ENCODE data around the gene CYP11A1. TPM values are rescaled to one million over a fixed set of nuclear protein-coding genes. Genes with fewer than 3 reads are reported as not detected.

The CYP11A1 gene
- total RNA-seq, 1 experiment from 2014 or later: 1.7 TPM

DNA sequence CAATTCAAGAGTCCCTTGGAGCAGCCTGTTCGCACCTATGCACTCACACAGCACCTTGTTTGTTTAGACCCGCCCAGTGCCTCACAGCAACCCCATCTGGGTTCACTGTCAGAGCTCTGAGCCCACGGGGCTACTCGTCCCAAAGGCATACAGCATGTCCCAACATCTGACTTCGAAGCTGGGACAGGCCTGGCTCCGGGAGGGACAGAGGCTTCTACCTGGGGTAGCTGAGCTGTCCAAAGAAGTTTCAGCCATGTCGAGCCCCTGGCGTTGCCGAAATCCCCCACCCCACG is 28.6 kb upstream of the CYP11A1 start:
- Histone ChIP-seq H3K79me1 (ENCODE audit: insufficient read depth, low read depth, low read length, poor library complexity, severe bottlenecking) (no peaks in the 10 kb centered on the region), H3T11ph (ENCODE audit: low read length) (no peak overlapping the region), H2AK5ac (ENCODE audit: insufficient read length, low read length) (no peak overlapping the region), H3K56ac (ENCODE audit: insufficient read length, low read depth, low read length) (no peak overlapping the region), H2BK20ac (ENCODE audit: low read depth, low read length, poor library complexity, severe bottlenecking) (no peak overlapping the region), H3K27me3 (ENCODE audit: insufficient read depth, low read length) (no peaks in the 10 kb centered on the region), H3K4me2 (ENCODE audit: insufficient read depth, insufficient read length, low read length) (no peak overlapping the region), H3K4me1 (ENCODE audit: insufficient read depth, low read length) (peaks cover 4% of the 10 kb centered on the region; the same call in 1 of the 2 replicates), H2BK15ac (ENCODE audit: low read depth, low read length) (no peak overlapping the region), H3K18ac (ENCODE audit: insufficient read length, low read depth, low read length) (no peak overlapping the region), H2BK12ac (ENCODE audit: insufficient read length, low read depth, low read length) (no peak overlapping the region), H2AFZ (ENCODE audit: low read length) (no peak overlapping the region), H3K9me3 (ENCODE audit: control insufficient read depth, low read depth, low read length) (no peaks in the 10 kb centered on the region), H3K23ac (ENCODE audit: insufficient read length, low read depth, low read length) (no peak overlapping the region), H2BK5ac (ENCODE audit: insufficient read length, low read length) (no peak overlapping the region), H2BK120ac (ENCODE audit: low read depth, low read length, poor library complexity, severe bottlenecking) (no peak overlapping the region), H3K9ac (ENCODE audit: extremely low read depth, insufficient read length, low read length) (no peak overlapping the region), H3K23me2 (ENCODE audit: insufficient read length, low read depth, low read length, poor library complexity, severe bottlenecking) (no peaks in the 10 kb centered on the region), H3K4ac (ENCODE audit: low read depth, low read length) (no peak overlapping the region), H3K79me2 (ENCODE audit: insufficient read depth, low read length) (no peaks in the 10 kb centered on the region), H4K91ac (ENCODE audit: insufficient read length, low read depth, low read length) (no peak overlapping the region), H4K5ac (ENCODE audit: insufficient read length, low read depth, low read length) (no peak overlapping the region), H3K27ac (ENCODE audit: insufficient read length, low read depth, low read length) (no peak overlapping the region), H4K20me1 (ENCODE audit: control insufficient read depth, insufficient read depth, insufficient read length) (no peaks in the 10 kb centered on the region), H3K14ac (ENCODE audit: insufficient read depth, low read length) (no peak overlapping the region), H4K8ac (replicated peaks; ENCODE audit: insufficient read length, low read depth, low read length) (no peak overlapping the region)
- Mint-ChIP-seq H3K27me3 (ENCODE audit: low read depth) (peaks cover 6% of the 10 kb centered on the region), H3K27ac (peak overlapping the region in 2 of 3 experiments; percentile 29 to 30; a peak in 2 of 7 replicates), H3K4me1 (peaks cover 16 to 30% of the 10 kb centered on the region in 2 experiments), H3K36me3 (ENCODE audit: insufficient read depth in 1 of 3, low read depth in 3 of 3) (no peaks in the 10 kb centered on the region), H3K9me3 (no peaks in the 10 kb centered on the region), H3K4me3 (no peak overlapping the region)
- no peak for DNase-seq
- TF ChIP-seq, protein P1, sequence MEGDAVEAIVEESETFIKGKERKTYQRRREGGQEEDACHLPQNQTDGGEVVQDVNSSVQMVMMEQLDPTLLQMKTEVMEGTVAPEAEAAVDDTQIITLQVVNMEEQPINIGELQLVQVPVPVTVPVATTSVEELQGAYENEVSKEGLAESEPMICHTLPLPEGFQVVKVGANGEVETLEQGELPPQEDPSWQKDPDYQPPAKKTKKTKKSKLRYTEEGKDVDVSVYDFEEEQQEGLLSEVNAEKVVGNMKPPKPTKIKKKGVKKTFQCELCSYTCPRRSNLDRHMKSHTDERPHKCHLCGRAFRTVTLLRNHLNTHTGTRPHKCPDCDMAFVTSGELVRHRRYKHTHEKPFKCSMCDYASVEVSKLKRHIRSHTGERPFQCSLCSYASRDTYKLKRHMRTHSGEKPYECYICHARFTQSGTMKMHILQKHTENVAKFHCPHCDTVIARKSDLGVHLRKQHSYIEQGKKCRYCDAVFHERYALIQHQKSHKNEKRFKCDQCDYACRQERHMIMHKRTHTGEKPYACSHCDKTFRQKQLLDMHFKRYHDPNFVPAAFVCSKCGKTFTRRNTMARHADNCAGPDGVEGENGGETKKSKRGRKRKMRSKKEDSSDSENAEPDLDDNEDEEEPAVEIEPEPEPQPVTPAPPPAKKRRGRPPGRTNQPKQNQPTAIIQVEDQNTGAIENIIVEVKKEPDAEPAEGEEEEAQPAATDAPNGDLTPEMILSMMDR (conservative IDR thresholded peaks at IDR 0.05): no peak
- no CpG with 5 or more reads among the region's 10 CpGs for WGBS (ENCODE audit: extremely low coverage, insufficient read length, low lambda C conversion rate)
